ENCODE results near the gene UGT1A1.

UGT1A1 gene

DNA sequence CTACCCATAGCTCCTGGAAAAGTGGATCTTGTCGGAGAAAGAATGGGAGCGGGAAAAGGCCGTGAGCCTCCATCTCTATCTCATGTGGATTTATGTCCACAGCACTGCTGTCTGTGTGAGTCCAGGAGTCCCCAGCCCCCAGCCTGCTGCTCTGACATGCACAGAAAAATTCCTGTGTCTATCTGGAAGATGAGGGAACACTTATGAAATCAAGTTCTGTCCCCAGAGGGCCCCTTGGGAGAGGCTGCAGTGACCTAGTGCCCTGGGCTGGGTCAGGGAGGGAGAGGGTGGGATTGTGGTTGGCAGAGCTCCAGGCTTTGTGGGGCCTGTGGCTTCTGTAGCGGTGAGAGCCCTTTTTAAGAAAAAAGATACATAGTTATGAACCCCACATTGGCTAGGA is 56.7 kb downstream of the UGT1A1 start:
- H3K4me1 ChIP-seq (ENCODE audit: control insufficient read depth, insufficient read depth, low read length): no peaks in the 10 kb centered on the region
- H3K36me3 ChIP-seq (ENCODE audit: control insufficient read depth, insufficient read depth, low read length): no peaks in the 10 kb centered on the region
- no peak overlapping the region for H3K4me3 ChIP-seq (ENCODE audit: low read length)
- H3K27ac ChIP-seq (ENCODE audit: low read depth, low read length): no peak overlapping the region
- no peaks in the 10 kb centered on the region for H3K27me3 ChIP-seq (ENCODE audit: control insufficient read depth, insufficient read depth, low read length)
- H3K9ac ChIP-seq (ENCODE audit: low read length): no peak overlapping the region

DNA sequence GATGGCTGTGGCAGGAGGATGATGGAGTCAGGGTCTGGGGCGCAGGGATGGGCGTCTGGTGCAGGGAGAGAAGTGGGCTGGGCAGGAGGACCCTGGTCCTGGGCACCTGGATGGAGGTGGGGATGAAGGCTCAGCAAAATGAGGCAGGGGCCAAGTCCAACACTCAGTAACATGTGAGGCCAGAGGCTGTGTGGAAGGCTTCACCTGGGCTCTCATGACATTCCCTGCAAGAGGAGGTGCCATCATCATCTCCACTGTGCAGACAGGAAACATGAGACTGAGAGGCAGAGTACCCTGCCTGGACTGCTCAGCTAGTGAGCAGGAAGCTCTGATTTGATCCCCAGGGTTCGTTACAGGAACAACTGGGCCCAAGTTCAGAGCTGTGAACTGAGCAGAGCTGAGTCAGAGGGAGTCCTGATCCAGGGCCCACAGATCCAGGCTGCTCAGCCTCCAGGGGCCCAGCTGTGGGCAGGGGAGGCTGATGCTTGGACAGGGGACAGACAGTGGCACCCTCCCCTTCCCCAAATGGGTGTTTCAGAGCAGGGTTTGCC is 57.4 kb downstream of the UGT1A1 start:
- Histone ChIP-seq H3K4me3 (ENCODE audit: low read length) (no peak overlapping the region), H3K4me1 (ENCODE audit: control insufficient read depth, insufficient read depth, low read length) (no peaks in the 10 kb centered on the region), H3K36me3 (ENCODE audit: control insufficient read depth, insufficient read depth, low read length) (no peaks in the 10 kb centered on the region), H3K27ac (ENCODE audit: low read depth, low read length) (no peak overlapping the region), H3K27me3 (ENCODE audit: control insufficient read depth, insufficient read depth, low read length) (no peaks in the 10 kb centered on the region), H3K9ac (ENCODE audit: low read length) (no peak overlapping the region)

DNA sequence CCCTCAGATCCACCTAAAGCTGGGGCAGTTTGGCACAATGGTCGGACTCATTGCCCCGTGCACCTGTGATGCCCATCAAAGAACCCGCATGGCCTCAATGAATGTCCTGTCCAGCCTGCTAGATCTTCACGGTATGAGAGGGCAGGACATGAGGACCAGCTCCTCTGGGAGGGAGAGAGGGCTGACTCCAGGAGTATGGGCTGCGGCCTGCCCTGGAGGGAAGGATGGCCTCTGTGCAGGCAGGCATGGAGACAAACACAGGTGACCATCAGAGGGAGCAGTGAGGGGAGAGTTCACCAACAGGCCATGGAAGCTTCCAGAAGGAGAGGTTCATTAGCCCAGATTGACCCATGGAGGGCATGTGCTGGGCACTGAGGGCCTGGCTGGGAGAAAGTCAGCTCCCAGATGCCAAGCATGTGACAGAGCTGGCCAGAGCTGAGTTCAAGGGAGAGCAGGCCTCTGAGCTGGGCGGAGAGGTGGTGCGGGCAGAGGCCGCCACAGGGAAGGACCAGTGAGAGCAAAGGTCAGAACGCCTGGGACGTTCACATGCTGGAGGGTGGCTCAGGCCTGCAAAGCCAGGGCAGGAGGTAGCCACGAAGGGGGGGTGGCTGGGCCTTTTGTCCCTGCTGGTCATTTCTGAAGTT is 58.0 kb downstream of the UGT1A1 start:
- Histone ChIP-seq H3K9ac (ENCODE audit: low read length) (no peak overlapping the region), H3K27ac (ENCODE audit: low read depth, low read length) (no peak overlapping the region), H3K36me3 (ENCODE audit: control insufficient read depth, insufficient read depth, low read length) (no peaks in the 10 kb centered on the region), H3K4me3 (ENCODE audit: low read length) (no peak overlapping the region), H3K4me1 (ENCODE audit: control insufficient read depth, insufficient read depth, low read length) (no peaks in the 10 kb centered on the region), H3K27me3 (ENCODE audit: control insufficient read depth, insufficient read depth, low read length) (no peaks in the 10 kb centered on the region)

DNA sequence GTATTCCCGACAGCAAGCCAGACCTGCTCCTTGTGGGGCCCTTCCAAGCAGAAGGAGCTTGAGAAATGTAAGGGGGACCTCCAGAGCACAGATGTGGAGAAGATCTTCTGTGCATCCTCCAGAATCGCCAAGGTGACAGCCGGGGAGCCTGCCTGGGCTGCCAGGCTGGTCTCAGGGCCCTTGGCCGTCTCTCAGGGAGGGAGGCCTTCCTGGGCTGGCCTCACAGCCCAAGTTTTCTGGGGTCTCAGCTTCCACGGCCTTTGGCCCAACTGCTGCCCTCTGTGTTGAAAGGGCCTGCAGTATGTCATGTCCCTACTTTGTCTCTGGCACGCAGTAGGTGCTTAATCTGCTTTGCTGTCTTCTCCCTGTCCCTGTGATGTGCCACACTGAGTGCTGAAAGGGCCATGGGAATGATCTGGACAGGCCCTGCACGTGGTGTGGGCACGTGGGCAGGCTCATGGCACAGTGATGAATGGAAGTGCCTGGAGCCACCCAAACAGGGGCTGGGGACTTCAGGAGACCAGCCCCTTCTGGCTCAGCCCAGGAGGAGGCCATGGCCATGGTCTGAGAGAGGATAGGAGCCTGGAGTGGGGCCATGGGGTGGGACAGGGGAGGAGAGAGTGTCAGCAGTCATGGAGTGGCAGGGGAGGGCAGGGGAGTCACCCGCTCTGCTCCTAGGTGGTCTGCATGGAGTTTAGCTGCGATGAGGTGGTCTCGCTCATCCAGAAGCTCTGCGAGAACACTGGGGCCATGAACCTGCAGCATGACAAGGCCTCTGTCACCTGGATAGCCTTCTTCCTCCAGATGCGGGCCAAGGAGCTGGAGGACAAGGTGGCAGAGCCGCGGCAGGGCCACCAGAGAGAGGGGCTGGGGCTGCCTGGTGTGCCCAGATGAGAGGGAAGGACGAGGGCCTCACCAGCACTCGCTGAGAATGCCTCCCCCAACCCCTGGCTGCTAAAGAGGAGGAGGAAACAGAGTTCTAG is 58.9 kb downstream of the UGT1A1 start:
- Histone ChIP-seq H3K4me1 (ENCODE audit: control insufficient read depth, insufficient read depth, low read length) (no peaks in the 10 kb centered on the region), H3K36me3 (ENCODE audit: control insufficient read depth, insufficient read depth, low read length) (no peaks in the 10 kb centered on the region), H3K27me3 (ENCODE audit: control insufficient read depth, insufficient read depth, low read length) (no peaks in the 10 kb centered on the region), H3K27ac (ENCODE audit: low read depth, low read length) (no peak overlapping the region), H3K4me3 (ENCODE audit: low read length) (no peak overlapping the region), H3K9ac (ENCODE audit: low read length) (no peak overlapping the region)

DNA sequence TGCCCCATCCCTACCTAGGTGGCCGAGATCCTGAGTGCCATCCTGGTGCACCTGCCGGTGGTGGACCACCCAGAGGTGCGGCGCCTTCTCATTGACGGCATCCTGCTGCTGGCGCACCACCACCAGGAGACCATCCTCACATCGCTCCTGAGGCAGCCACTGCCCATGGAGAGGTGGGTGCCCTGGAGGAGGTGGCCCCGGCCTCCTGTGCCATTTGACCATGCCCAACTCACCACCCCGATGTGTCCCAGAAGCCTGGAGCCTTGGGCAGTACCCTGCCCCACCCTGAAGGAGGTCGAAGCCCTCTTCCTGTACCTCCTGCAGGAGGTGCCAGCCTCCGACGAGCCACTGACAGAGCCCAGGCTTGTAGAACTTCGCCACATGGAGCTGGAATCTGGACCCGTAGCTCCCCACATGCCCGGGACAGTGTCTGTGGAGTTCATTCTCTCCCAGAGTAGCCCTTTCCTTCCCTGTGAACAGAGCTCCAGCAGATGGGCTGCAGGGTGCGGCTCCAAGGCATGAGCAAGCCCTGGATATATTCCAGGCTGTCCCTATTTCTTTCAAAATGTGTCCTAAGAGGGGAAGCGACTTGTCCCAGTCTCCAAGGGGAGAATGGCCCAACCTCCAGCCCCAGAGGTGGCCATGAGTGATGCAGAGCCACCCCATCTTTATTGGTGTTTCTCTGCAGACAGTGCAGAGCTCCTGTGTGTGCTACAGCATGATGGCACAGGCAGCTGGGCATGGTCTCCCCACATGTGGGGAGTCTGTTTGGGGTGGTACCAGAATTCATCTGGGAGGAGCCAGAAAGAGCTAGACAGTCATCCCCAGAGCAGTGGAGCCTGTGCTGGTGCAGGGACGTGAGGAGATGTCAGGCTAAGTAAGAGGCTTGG is 60.1 kb downstream of the UGT1A1 start:
- H3K4me3 ChIP-seq (ENCODE audit: low read length): no peak overlapping the region
- no peaks in the 10 kb centered on the region for H3K27me3 ChIP-seq (ENCODE audit: control insufficient read depth, insufficient read depth, low read length)
- no peaks in the 10 kb centered on the region for H3K4me1 ChIP-seq (ENCODE audit: control insufficient read depth, insufficient read depth, low read length)
- H3K36me3 ChIP-seq (ENCODE audit: control insufficient read depth, insufficient read depth, low read length): no peaks in the 10 kb centered on the region
- no peak overlapping the region for H3K9ac ChIP-seq (ENCODE audit: low read length)
- no peak overlapping the region for H3K27ac ChIP-seq (ENCODE audit: low read depth, low read length)

DNA sequence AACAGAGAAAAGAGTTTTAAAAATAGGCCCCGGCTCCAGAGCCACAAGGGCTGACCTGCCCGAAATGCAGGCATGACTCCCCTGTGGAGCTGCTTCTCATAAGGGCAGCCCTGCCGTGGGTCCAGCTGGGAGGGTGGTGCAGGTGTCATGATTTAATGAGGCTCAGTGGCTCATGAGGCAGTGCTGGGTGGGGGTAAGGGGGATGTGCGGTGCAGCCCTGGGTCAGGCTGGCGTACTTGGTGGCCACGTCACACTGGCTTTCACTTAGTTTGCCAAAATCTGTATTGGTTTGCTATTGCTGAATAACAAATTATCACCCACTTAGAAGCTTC is 60.7 kb downstream of the UGT1A1 start:
- no peaks in the 10 kb centered on the region for H3K36me3 ChIP-seq (ENCODE audit: control insufficient read depth, insufficient read depth, low read length)
- H3K27ac ChIP-seq (ENCODE audit: low read depth, low read length): no peak overlapping the region

DNA sequence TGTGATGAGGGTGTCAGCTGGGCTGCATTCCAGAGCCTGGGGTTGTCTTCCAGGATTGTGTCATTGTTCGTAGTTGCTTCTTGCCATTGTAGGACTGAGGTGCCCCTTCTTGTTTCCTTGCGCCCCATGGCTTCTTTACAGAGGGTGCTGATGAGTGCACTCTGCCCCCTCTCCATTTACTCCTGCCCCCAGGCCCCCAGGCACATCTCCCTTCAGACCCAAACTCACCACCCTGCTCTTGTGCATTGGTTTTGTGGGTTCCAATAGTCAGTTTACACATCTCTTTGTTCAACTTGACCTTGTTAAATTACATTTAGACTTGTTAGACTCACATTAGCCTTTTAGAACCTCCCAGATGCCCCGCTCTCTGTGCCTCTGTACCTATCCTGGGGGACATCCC is 61.1 kb downstream of the UGT1A1 start:
- no peak overlapping the region for H3K27ac ChIP-seq (ENCODE audit: low read depth, low read length)
- H3K4me3 ChIP-seq (ENCODE audit: low read length): no peak overlapping the region
- H3K4me1 ChIP-seq (ENCODE audit: control insufficient read depth, insufficient read depth, low read length): no peaks in the 10 kb centered on the region
- no peak overlapping the region for H3K9ac ChIP-seq (ENCODE audit: low read length)
- H3K36me3 ChIP-seq (ENCODE audit: control insufficient read depth, insufficient read depth, low read length): no peaks in the 10 kb centered on the region
- H3K27me3 ChIP-seq (ENCODE audit: control insufficient read depth, insufficient read depth, low read length): no peaks in the 10 kb centered on the region

More for the DNA sequence above, 60.7 kb downstream of the UGT1A1 start:
- no peaks in the 10 kb centered on the region for H3K4me1 ChIP-seq (ENCODE audit: control insufficient read depth, insufficient read depth, low read length)
- H3K27me3 ChIP-seq (ENCODE audit: control insufficient read depth, insufficient read depth, low read length): no peaks in the 10 kb centered on the region
- no peak overlapping the region for H3K4me3 ChIP-seq (ENCODE audit: low read length)
- no peak overlapping the region for H3K9ac ChIP-seq (ENCODE audit: low read length)

DNA sequence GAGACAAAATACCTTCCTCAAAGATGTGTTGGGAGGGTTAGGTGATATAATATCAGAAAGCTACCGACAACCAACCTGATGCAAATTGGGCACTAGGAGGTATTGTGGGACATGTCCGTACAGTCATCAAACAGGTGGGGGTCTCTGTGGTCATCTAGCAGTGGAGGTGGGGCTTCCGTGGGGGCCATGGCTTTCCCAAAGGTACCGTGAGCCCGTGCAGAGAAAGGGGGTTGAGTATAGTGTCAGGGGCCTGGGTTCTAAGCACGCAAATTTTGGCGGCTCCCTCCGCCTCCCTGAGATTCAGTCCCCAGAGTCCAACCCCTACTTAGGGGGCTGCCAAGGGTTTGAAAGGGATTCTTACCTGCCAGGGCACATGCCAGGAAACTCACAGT is 61.6 kb downstream of the UGT1A1 start:
- no peaks in the 10 kb centered on the region for H3K36me3 ChIP-seq (ENCODE audit: control insufficient read depth, insufficient read depth, low read length)
- H3K9ac ChIP-seq (ENCODE audit: low read length): no peak overlapping the region

DNA sequence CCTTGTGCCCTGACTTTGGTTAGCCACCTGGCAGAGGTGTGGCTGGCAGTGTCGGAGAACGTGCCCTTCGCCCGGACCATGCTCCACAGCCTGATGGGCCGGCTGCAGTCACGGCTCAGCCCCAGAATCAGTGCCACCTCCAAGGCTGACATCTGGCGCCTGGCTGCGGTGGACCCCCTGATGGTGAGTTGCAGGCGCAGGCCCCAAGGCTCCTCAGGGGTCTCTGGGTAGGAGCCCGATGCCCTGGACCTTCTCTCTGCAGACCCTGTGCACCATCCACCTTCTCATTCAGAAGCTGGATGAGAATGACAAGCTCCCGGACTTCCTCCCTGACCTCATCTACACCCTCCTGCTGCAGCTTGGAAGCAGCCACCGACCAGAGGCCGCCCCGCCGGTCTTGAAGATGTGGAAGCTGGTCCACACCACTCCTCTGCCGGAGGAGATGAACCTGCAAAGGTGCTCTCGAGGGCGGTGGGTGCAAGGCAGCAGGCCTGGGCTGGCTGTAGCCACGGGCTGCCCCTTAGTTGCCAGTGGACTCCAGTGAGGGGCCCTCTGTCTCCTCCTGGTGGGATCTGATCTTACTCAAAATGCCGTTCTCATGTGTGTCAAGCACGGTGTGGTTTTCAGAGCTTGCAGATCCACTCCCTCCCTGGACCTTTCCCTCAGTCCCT is 62.2 kb downstream of the UGT1A1 start:
- Histone ChIP-seq H3K27ac (ENCODE audit: low read depth, low read length) (no peak overlapping the region), H3K36me3 (ENCODE audit: control insufficient read depth, insufficient read depth, low read length) (no peaks in the 10 kb centered on the region), H3K4me3 (ENCODE audit: low read length) (no peak overlapping the region), H3K4me1 (ENCODE audit: control insufficient read depth, insufficient read depth, low read length) (no peaks in the 10 kb centered on the region), H3K9ac (ENCODE audit: low read length) (no peak overlapping the region), H3K27me3 (ENCODE audit: control insufficient read depth, insufficient read depth, low read length) (no peaks in the 10 kb centered on the region)

More for the DNA sequence above, 61.6 kb downstream of the UGT1A1 start:
- Histone ChIP-seq H3K27me3 (ENCODE audit: control insufficient read depth, insufficient read depth, low read length) (no peaks in the 10 kb centered on the region), H3K27ac (ENCODE audit: low read depth, low read length) (no peak overlapping the region), H3K4me3 (ENCODE audit: low read length) (no peak overlapping the region), H3K4me1 (ENCODE audit: control insufficient read depth, insufficient read depth, low read length) (no peaks in the 10 kb centered on the region)
